Immature natural killer cell (primary cell): ENCODE results near the gene KRTAP10-6. TPM values are rescaled to one million over a fixed set of nuclear protein-coding genes. Genes with fewer than 3 reads are reported as not detected.
"Not testable (repeated sequence)": the region's sequence is repeated elsewhere in the genome, so short reads cannot be mapped to it uniquely, and the experiment has no call there.

Source experiments
- DNase-seq, 3 donors: peaks; one replicate each; pipeline ENCODE4 v3.0.0; 2022; ENCODE audit warnings: mixed read lengths in 1 of 3
- H3K27ac Mint-ChIP-seq, 6 donors: one replicate each; pipeline ENCODE4 v1.8.0; 2020; ENCODE audit warnings: mixed read lengths in 6 of 6, mild to moderate bottlenecking in 5 of 6, inconsistent platforms in 4 of 6, moderate library complexity in 3 of 6
- H3K27me3 Mint-ChIP-seq, 3 donors: one replicate each; pipeline ENCODE4 v1.8.0; 2020 to 2021; ENCODE audit warnings: low read depth in 3 of 3, mild to moderate bottlenecking in 3 of 3, mixed read lengths in 3 of 3, moderate library complexity in 3 of 3, inconsistent platforms in 1 of 3
- H3K36me3 Mint-ChIP-seq, 3 donors: one replicate each; pipeline ENCODE4 v1.8.0; 2020; ENCODE audit warnings: mixed read lengths in 3 of 3, inconsistent platforms in 2 of 3, mild to moderate bottlenecking in 2 of 3
- H3K4me1 Mint-ChIP-seq, 2 donors: one replicate each; pipeline ENCODE4 v1.8.0; 2020; ENCODE audit warnings: inconsistent platforms in 2 of 2, mild to moderate bottlenecking in 2 of 2, mixed read lengths in 2 of 2, moderate library complexity in 1 of 2
- H3K4me3 Mint-ChIP-seq, 5 donors: one replicate each; pipeline ENCODE4 v1.8.0; 2020; ENCODE audit warnings: mild to moderate bottlenecking in 5 of 5, mixed read lengths in 5 of 5, inconsistent platforms in 3 of 5, moderate library complexity in 3 of 5
- H3K9me3 Mint-ChIP-seq, 6 donors: one replicate each; pipeline ENCODE4 v1.8.0; 2020; ENCODE audit warnings: mild to moderate bottlenecking in 6 of 6, mixed read lengths in 6 of 6, inconsistent platforms in 4 of 6, moderate library complexity in 3 of 6
- polyA plus RNA-seq, 3 donors: library from polyadenylated mRNA; unstranded; fragments of 300-500 nt; fragmentation: Illumina TruSeq; gene quantifications; one replicate each; pipeline ENCODE4 v1.2.3, GENCODE V29; 2021

The KRTAP10-6 gene
- polyA plus RNA-seq, 3 donors from 2014 or later: not detected

DNA sequence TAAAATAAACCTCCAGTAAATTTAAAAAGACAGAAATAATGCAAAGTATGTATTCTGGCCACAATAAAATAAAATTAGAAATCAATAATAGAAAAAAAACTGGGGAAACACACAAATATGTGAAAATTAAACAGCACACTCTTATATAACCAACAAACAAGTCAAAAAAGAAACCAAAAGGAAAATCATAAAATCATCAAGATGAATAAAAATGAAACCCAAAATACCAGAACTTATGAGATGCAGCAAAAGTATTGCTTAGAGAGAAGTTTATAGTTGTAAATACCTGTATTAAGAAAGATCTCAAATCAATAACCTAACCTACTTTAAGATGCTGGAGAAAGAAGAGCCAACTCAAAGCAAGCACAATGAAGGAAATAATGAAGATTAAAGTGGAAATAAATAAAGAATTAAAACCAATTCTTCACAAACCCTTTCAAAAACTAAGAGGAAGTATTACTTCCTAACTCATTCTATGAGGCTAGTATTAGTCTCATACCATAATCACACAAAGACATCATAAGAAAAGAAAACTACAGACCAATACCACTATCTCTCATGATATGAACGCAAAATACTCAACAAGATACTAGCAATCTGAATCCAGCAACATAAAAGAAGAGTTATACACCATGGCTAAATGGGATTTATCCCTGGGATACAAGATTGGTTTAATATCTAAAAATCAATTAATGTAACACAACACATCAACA, 27.3 kb downstream of the KRTAP10-6 start:
- no peak for DNase-seq
- Mint-ChIP-seq H3K27me3 (peaks cover 3 to 7% (median 5%) of the 10 kb centered on the region in 3 donors), H3K36me3 (no peaks in the 10 kb centered on the region), H3K4me1 (peaks cover 13 to 14% of the 10 kb centered on the region in 2 donors), H3K4me3 (peak overlapping the region in 2 of 5 donors; percentile 38 to 48), H3K9me3 (peaks cover 0 to 7% (median 5%) of the 10 kb centered on the region in 6 donors), H3K27ac (peak overlapping the region; percentile 16 to 84 (median 74))

DNA sequence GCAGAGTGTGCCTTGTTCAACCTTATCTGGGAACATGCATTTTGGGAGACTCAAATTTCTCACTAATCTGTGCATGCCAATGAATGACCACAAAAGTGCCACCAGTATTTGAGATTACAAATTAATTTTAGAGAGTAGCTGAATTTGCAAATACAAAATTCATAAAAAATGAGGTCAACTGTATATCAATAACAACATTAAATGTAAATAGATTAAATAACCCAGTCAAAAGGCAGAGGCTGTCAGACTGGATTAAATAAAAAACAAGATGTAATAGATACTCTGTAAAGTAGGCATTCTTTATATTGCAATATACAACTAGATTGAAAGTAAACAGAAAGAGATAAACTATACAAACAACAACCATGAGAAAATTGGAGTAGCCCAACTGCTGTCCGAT, 28.2 kb downstream of the KRTAP10-6 start:
- H3K9me3 Mint-ChIP-seq: peaks cover 0 to 9% (median 5%) of the 10 kb centered on the region in 6 donors
- H3K27ac Mint-ChIP-seq: peak overlapping the region in 3 of 6 donors; percentile 1 to 68 (median 47)
- no peaks in the 10 kb centered on the region for H3K36me3 Mint-ChIP-seq
- peaks cover under 1 to 4% (median 3%) of the 10 kb centered on the region in 3 donors for H3K27me3 Mint-ChIP-seq
- no peak for DNase-seq
- peaks cover 13 to 14% of the 10 kb centered on the region in 2 donors for H3K4me1 Mint-ChIP-seq
- H3K4me3 Mint-ChIP-seq: no peak overlapping the region

DNA sequence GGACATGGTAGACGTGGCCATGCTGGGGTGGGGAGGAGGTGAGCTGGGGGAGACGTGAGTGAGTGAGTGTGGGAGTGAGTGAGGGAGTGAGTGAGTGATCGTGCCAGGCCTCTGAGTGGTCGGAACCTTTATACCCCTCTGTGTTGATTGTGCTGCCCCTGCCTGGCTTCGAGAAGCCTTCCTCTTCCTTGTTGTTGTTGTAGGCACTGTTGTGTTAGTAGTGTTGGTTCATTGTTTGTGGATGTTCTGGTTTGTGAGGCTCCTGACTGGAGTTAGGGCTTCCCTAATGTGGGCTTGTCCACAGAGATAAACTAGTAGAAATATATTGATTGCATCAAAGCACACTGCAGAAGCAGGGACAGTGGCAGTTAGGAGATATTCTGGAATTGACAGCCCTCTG, 33.6 kb downstream of the KRTAP10-6 start, which contains the start of gene KRTAP10-3:
TSS of gene KRTAP10-3 (minus strand) at position 101 of the 400 bp plus-strand sequence. CDS start at position 21, 80 bp downstream.
- Mint-ChIP-seq H3K27ac (no peak within 1 kb of the TSS), H3K4me3 (no peak within 1 kb of the TSS), H3K9me3 (peaks cover 0 to 9% (median 5%) of the 10 kb centered on the region in 6 donors)

DNA sequence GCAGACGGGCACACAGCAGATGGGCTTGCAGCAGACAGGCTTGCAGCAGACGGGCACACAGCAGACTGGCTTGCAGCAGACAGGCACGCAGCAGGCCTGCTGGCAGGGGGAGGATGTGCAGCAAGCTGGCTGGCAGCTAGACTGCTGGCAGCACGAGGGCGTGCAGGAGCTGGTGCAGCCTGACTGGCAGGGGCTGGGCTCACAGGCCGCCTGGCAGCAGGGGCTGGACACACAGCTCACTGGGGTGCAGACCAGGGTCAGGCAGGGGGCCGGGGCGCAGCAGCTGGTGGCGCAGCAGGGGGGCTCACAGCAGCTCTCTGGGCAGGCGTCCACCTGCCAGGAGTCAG, 34.0 kb downstream of the KRTAP10-6 start:
- H3K9me3 Mint-ChIP-seq, H3K27ac Mint-ChIP-seq, H3K36me3 Mint-ChIP-seq, H3K4me3 Mint-ChIP-seq, H3K4me1 Mint-ChIP-seq, DNase-seq, H3K27me3 Mint-ChIP-seq: not testable (repeated sequence)

More for the DNA sequence above, 33.6 kb downstream of the KRTAP10-6 start, which contains the start of gene KRTAP10-3:
- H3K27me3 Mint-ChIP-seq: peaks cover 0 to 6% (median 2%) of the 10 kb centered on the region in 3 donors
- H3K4me1 Mint-ChIP-seq: no peaks in the 10 kb centered on the region
- DNase-seq: no peak
- H3K36me3 Mint-ChIP-seq: peaks cover 0 to 3% (median 0%) of the 10 kb centered on the region in 3 donors

DNA sequence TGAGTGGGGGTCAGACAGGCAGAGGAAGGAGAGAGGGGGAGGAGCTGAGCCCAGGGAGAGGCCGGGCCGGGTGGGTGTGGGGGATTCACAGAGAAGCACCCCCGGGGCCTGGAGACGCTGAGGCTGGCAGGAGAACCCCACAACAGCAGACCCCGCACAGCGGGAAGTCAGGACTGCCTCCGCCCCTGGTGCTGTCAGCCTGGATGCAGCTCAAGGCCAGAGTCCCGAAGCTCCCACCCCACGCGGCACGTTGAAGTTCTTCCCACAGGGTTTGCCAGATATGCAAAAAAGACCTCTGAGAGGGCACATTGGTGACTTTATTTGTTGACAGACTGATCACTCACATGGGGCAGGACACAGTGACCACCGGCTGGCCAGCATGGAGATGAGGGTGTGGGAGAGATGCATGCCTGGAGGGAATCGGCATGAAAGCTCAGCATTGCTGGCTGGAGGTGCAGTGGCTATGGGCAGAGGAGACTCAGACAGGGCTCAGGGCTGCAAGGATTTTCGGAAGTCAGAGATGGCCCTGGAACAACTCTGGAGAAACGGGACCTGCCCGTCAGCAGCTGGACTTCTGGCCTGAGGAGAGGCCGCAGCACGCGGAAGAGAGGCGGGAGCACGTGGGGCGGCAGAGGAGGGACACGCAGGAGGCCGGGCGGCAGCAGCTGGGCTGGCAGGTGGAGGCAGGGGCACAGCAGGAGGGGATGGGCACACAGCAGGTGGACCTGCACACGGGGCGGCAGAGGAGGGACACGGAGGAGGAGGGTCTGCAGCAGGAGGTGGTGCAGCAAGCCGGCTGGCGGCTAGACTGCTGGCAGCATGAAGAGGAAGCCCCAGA, 34.6 kb downstream of the KRTAP10-6 start:
- Mint-ChIP-seq H3K27me3 (peaks cover 0 to 6% (median 2%) of the 10 kb centered on the region in 3 donors), H3K4me1 (no peaks in the 10 kb centered on the region), H3K36me3 (peaks cover 0 to 3% (median 0%) of the 10 kb centered on the region in 3 donors), H3K9me3 (peaks cover 0 to 9% (median 4%) of the 10 kb centered on the region in 6 donors), H3K27ac (no peak overlapping the region), H3K4me3 (no peak overlapping the region)
- no peak for DNase-seq

DNA sequence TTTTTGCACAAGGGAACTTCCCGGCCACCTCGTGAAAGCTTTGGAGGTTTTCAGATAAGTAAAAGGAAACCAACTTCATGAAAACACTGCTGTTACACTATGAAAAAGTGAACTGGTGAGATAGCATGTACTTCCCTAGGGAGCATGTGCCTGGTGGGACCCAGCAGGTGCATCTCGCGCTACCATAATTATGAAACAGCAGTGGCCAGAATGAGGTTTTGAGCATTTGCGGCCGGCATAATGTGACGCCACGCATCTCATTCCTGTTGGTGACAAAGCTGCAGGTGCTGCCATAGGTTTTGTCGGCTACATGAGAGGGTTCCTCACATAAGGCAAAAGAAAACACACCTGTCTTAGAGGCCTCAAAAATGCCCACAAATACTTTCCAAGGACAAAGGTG, 35.4 kb downstream of the KRTAP10-6 start:
- DNase-seq: no peak
- Mint-ChIP-seq H3K4me3 (no peak overlapping the region), H3K4me1 (no peaks in the 10 kb centered on the region), H3K36me3 (peaks cover 0 to 3% (median 0%) of the 10 kb centered on the region in 3 donors), H3K27me3 (peaks cover 0 to 6% (median 2%) of the 10 kb centered on the region in 3 donors), H3K9me3 (peaks cover 0 to 4% (median 1%) of the 10 kb centered on the region in 6 donors), H3K27ac (no peak overlapping the region)

DNA sequence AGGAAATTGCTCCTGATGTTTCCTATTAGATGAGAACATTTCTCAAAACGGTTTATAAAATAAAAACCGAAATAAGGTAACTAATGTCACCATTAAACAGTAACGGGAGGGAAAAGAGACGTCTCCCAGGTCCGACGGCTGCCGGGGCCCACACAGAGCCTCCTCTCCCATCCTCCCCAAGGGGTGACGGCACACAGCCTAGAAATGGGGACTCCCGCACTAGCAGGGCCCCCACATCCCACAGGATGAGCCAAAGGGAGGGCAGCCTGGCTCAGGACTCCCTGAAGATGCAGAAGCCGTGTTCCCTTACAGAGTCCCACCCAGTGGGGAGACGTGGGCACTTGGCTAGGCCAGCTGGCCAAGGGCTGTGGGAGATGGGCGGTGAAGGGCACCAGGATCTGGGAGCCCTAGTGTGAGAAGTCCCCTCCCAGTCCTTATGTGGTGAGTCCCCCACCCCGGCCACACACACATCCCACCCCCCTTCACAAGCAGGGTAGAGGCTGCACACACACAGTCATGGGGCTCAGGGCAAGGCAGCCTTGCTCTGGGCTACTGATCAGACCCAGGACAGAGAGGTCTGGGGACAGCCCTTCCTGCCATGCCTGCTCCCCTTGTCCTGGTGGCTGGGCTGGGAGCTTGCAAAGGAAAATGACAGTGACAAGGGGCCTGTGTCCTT, 37.0 kb downstream of the KRTAP10-6 start:
- peaks cover 2 to 6% (median 2%) of the 10 kb centered on the region in 3 donors for H3K27me3 Mint-ChIP-seq
- H3K9me3 Mint-ChIP-seq: peaks cover 0 to 2% (median 0%) of the 10 kb centered on the region in 6 donors
- no peaks in the 10 kb centered on the region for H3K4me1 Mint-ChIP-seq
- no peak for DNase-seq
- peaks cover 0 to 3% (median 0%) of the 10 kb centered on the region in 3 donors for H3K36me3 Mint-ChIP-seq
- no peak overlapping the region for H3K4me3 Mint-ChIP-seq
- H3K27ac Mint-ChIP-seq: no peak overlapping the region

DNA sequence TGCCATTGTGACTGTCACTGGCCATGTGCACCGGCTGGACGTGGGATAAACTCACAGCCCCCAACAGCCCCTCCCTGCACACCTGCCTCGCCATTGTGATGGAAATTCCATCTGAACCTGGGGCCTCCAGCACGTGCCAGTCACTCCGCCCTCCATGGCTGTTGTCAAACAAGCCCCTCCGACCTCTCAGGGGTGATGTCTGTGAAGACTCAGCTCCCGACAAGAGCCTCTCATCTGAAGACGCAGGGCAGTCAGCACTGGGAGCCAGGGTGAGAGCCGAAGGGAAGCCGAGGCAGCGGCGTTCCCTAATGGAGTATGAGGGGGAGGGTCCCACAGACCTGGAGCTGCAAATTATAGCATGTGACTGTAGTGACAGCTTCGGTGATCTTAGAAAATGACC, 39.6 kb downstream of the KRTAP10-6 start:
- peaks cover 3 to 4% (median 3%) of the 10 kb centered on the region in 3 donors for H3K27me3 Mint-ChIP-seq
- peaks cover 0 to 2% (median under 1%) of the 10 kb centered on the region in 6 donors for H3K9me3 Mint-ChIP-seq
- peaks cover 0 to 5% (median 2%) of the 10 kb centered on the region in 3 donors for H3K36me3 Mint-ChIP-seq
- no peak overlapping the region for H3K4me3 Mint-ChIP-seq
- H3K27ac Mint-ChIP-seq: no peak overlapping the region
- H3K4me1 Mint-ChIP-seq: peaks cover 17 to 20% of the 10 kb centered on the region in 2 donors
- DNase-seq: no peak

DNA sequence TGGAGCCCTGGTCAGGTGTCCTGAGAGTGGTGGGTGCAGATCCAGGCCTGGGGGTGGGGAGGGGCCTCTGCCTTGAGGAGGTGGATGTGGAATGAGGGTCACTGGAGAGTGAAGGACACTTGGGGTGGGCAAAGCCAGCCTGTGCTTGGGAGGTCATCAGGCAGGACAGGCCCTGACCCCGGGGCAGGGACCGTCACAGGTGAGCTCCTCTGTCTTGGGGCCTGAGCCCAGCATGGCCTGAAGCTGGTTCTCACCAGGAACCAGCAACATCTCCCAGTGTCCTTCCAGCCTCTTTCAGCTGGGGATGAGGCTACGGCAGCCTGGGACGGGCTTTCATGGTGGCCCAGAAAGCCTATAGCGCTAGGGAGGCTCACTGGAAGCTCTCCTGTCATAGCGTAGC, 40.2 kb downstream of the KRTAP10-6 start:
- Mint-ChIP-seq H3K4me3 (no peak overlapping the region), H3K27me3 (peaks cover 3 to 4% (median 4%) of the 10 kb centered on the region in 3 donors), H3K27ac (no peak overlapping the region), H3K9me3 (peaks cover 4 to 8% (median 5%) of the 10 kb centered on the region in 6 donors), H3K36me3 (peaks cover 5 to 11% (median 7%) of the 10 kb centered on the region in 3 donors), H3K4me1 (peaks cover 22 to 25% of the 10 kb centered on the region in 2 donors)
- no peak for DNase-seq

DNA sequence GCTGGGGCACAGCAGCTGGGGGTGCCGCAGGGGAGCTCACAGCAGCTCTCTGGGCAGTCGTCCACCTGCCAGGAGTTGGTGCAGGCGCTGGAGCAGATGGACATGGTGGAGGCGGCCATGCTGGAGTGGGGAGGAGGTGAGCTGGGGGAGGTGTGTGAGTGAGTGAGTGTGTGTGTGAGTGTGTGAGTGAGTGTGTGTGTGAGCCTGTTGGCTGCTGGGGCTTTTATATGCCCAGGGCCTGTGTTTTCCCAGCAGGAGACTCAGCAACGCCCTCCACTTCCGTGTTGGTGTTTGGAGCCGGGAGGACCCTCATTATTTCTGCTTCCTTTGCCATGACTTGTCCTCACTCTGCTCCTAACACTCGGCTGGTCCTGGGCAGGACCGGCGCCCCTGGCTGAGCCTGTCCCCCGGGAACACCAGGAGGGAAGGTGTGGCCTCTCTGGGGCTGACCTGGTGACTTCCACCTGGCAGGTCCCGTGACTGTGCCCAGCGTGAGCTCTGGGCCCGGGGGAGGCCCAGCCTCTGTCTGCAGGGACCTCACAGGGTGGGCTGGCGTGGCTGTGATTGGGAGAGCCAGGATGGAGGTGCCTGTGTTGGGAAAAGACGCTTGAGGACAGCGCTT, 40.9 kb downstream of the KRTAP10-6 start, which contains the start of gene KRTAP10-2:
TSS of gene KRTAP10-2 (minus strand) at position 166 of the 622 bp plus-strand sequence. CDS start at position 119, 47 bp downstream.
- Mint-ChIP-seq H3K4me3 (no peak within 1 kb of the TSS), H3K9me3 (peaks cover 10 to 14% (median 12%) of the 10 kb centered on the region in 6 donors), H3K27ac (peak within 1 kb of the TSS in 1 of 6 donors; percentile 35), H3K27me3 (peaks cover 3 to 6% (median 4%) of the 10 kb centered on the region in 3 donors), H3K4me1 (peaks cover 26 to 31% of the 10 kb centered on the region in 2 donors), H3K36me3 (peaks cover 11 to 15% (median 14%) of the 10 kb centered on the region in 3 donors)
- no peak for DNase-seq

DNA sequence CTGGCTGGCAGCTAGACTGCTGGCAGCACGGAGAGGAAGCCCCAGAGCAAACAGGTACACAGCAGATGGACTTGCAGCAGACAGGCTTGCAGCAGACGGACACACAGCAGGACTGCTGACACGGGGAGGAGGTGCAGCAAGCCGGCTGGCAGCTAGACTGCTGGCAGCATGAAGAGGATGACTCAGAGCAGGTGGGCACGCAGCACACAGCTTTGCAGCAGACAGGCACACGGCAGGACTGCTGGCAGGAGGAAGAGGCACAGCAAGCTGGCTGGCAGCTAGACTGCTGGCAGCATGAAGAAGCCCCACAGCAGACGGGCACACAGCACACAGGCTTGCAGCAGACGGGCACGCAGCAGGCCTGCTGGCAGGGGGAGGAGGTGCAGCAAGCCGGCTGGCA, 41.5 kb downstream of the KRTAP10-6 start:
- H3K27ac Mint-ChIP-seq: peak overlapping the region in 1 of 6 donors; percentile 35
- H3K4me3 Mint-ChIP-seq: no peak overlapping the region
- DNase-seq: no peak
- peaks cover 3 to 6% (median 4%) of the 10 kb centered on the region in 3 donors for H3K27me3 Mint-ChIP-seq
- H3K4me1 Mint-ChIP-seq: peaks cover 26 to 31% of the 10 kb centered on the region in 2 donors
- peaks cover 10 to 21% (median 12%) of the 10 kb centered on the region in 6 donors for H3K9me3 Mint-ChIP-seq
- H3K36me3 Mint-ChIP-seq: peaks cover 13 to 15% (median 14%) of the 10 kb centered on the region in 3 donors

DNA sequence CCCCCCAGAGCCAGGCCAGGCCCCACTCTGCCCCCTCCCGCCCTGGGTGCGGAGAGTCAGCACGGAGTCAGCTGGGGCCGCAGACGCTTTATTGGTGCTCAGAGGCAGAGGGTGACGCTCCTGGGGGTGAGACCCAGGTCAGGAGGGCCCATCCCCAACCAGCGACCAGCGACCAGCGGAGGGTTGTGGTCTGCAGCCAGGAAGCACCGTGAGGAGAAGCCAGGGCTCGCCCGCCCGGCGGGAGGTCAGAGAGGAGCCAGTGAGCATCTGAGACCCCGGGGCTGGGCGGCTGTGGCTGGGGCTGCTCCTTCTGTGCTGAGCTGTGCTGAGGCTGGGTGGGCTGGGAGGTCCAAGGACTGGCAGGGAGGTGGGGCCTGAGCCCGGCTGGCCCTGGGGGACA, 42.0 kb downstream of the KRTAP10-6 start:
- Mint-ChIP-seq H3K4me1 (peaks cover 26 to 32% of the 10 kb centered on the region in 2 donors), H3K9me3 (peaks cover 11 to 26% (median 16%) of the 10 kb centered on the region in 6 donors), H3K36me3 (peaks cover 14 to 17% (median 15%) of the 10 kb centered on the region in 3 donors)
- H3K27ac Mint-ChIP-seq, H3K4me3 Mint-ChIP-seq, H3K27me3 Mint-ChIP-seq, DNase-seq: not testable (repeated sequence)
